Measurements from ENCODE around the gene DYNLT2B.
"Not testable (repeated sequence)": the region's sequence is repeated elsewhere in the genome, so short reads cannot be mapped to it uniquely, and the experiment has no call there.

DYNLT2B gene

DNA sequence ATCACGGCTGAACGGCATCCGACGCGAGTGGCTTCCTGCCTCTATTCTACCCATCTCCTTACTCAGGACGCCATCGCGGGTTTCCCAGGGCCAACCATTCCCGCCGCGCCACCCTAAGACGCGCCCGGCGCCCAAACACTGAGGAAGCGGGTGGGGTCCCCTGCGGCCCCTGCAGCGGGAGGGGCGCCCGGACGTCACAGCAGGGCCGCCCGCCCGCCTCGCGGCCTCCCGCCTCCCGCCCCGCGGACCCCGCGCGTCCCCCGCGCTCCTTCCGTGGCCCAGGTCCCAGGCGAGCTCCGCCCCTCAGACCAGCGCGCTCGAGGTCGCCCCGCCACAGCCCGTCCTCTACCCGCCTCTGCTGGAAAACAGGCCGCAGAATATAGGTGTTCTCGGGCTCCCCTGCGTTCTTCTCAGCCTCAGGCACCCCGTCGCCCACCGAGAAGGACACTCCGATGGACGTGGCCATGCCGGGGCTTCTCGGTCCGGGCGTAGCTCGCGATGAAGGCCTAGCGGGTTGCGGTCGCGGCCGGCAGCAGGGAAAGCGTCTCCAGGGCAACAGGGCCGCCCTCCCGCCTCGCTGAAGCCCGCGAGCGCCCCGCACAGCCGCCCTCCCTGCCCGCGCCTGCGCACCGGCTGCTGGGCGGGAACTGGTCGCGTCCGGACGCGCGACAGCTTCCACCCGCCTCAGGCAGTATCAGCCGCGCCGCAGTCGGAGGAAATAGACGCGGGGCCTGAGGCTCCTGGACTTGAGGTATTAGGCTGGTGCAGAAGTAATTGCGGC lies at the start of gene DYNLT2B:
Gene DYNLT2B (minus strand): TSS at position 554 of the 781 bp plus-strand sequence. CDS start 88 bp downstream, at position 466.
- DNase-seq (ENCODE audit: low read depth in 2 of 2): peak; percentile 73 to 85

GRCh38 chr3:196365736-196366135 lies 47.7 kb upstream of the DYNLT2B start:
- no peak for DNase-seq (ENCODE audit: low read depth in 2 of 2)

DNA sequence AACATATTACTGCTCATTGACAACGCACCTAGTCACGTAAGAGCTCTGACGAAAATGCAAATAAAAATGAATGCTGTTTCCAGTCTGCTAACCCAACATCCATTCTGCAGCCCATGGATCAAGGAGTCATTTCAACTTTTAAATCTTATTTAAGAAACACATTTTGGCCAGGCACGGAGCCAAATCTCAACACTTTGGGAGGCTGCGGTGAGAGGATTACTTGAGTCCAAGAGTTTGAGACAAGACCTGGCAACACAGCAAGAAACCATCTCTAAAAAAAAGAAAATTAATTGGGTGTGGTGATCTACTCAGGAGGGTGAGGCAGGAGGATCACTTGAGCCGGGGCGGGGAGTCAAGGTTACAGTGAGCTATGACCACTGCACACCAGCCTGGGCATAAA lies 42.5 kb upstream of the DYNLT2B start:
- DNase-seq (ENCODE audit: low read depth in 2 of 2): no peak

GRCh38 chr3:196358540-196358939 lies 40.5 kb upstream of the DYNLT2B start:
- not testable (repeated sequence) for DNase-seq (ENCODE audit: low read depth in 2 of 2)

- no peak for DNase-seq (ENCODE audit: low read depth in 2 of 2)
Measured at GRCh38 chr3:196357905-196358304, 39.9 kb upstream of the DYNLT2B start.

GRCh38 chr3:196356556-196356955 lies 38.5 kb upstream of the DYNLT2B start:
- DNase-seq (ENCODE audit: low read depth in 2 of 2): no peak

- no peak for DNase-seq (ENCODE audit: low read depth in 2 of 2)
Measured at GRCh38 chr3:196355668-196356067, 37.6 kb upstream of the DYNLT2B start.

- DNase-seq (ENCODE audit: low read depth in 2 of 2): no peak
Measured at GRCh38 chr3:196354132-196354531, 36.1 kb upstream of the DYNLT2B start.

DNA sequence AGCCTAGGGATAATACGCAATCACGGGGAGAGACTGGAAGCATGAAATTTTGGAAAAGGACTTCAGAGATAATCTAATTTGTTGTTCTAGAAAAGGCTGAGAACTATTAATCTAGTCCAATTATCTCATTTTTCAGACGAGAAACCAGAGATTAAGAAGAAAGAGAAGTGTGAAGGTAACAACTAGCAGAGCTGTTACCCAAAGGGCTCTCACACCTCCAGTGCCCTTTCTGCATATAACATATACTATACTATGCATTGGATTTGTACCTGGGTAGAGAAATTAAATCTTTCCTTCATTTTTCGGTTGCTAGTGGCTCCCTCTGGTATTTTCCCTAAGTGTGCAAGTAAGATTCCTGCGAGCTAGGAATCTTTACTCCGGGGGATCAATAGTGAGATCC lies 33.5 kb upstream of the DYNLT2B start:
- no peak for DNase-seq (ENCODE audit: low read depth in 2 of 2)

GRCh38 chr3:196350067-196350466 lies 32.0 kb upstream of the DYNLT2B start:
- DNase-seq (ENCODE audit: low read depth in 2 of 2): no peak

- DNase-seq (ENCODE audit: low read depth in 2 of 2): no peak
Measured at GRCh38 chr3:196348698-196349097, 30.7 kb upstream of the DYNLT2B start.

DNA sequence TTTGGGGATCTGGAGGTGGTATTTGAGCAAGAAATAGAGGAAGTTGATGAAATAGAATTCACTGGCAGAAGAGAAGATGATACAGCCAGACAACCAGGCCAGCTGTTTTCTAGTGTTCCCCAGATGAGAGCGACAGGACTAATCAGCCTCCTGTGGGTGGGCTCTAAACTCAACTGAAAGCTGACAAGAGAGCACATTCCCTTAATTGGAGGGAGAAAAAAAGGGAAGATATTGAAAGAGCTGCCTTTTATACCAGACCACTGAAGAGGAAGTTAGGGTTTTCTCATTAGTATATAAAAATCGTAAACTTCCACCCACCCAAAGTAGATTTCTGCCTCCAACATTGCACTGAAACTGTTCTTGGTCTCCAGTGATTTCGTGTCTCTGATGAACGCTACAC lies 26.6 kb upstream of the DYNLT2B start:
- DNase-seq (ENCODE audit: low read depth in 2 of 2): no peak

GRCh38 chr3:196343917-196344316 lies 25.9 kb upstream of the DYNLT2B start:
- not testable (repeated sequence) for DNase-seq (ENCODE audit: low read depth in 2 of 2)

DNA sequence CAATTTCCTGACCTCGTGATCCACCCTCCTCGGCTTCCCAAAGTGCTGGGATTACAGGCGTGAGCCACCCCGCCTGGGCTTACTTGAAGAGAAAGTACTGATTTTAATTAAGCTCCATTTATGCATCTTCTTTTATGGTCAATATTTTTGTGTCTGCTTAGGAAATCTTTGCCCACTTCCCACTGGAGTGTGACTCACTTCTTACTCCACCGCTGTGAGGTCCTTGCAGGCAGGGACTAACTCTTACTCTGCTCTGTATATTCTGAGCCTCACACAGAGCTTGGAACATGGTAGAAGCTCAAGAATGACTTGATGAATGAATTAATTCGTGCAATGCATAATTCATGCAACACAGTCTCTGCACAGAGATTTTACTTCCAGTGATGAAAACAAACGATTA lies 23.1 kb upstream of the DYNLT2B start:
- no peak for DNase-seq (ENCODE audit: low read depth in 2 of 2)

DNA sequence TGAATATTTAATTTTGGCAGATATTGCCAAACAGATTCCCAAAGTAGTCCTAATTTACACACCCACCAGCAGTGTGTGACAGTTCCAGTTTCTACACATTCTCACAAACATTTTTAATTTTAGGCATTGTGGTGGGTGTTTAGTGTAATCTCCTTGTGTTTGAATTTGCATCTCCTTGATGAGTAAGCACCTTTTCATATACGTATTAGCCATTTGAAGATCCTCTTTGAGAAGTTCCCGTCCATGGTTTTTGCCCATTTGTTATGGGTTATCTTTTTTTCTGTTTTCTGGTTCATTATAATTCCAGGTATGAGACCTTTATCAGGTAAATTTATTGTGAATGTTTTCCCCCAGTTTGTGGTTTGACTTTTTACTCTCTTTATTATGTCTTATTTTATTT lies 22.4 kb upstream of the DYNLT2B start:
- DNase-seq (ENCODE audit: low read depth in 2 of 2): no peak

DNA sequence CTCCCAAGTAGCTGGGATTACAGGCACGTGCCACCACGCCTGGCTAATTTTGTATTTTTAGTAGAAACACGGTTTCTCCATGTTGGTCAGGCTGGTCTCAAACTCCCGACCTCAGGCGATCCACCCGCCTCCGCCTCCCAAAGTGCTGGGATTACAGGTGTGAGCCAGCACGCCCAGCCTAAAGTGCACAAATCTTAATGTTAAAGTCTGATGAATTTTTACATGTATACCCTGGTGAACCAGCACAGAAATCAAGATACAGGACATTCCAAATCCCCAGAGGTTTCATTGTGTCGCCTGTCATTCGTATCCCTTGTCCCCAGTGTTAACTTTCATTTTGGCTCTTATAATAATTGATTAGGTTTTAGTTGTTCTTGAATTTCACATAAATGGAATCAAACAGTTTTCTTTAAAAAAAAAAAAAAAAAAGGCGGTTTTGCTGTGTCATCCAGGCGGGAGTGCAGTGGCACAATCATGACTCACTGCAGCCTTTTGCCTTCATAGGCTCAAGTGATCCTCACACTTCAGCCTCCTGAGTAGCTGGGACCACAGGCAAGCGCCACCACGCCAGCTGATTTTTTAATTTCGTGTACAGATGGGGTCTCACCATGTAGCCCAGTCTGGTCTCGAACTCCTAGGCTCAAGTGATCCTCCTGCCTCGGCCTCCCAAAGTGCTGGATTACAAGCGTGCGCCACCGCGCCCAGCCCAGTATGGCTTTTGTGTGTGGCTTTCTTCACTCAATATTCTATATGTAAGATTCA lies 21.6 kb upstream of the DYNLT2B start:
- no peak for DNase-seq (ENCODE audit: low read depth in 2 of 2)

DNA sequence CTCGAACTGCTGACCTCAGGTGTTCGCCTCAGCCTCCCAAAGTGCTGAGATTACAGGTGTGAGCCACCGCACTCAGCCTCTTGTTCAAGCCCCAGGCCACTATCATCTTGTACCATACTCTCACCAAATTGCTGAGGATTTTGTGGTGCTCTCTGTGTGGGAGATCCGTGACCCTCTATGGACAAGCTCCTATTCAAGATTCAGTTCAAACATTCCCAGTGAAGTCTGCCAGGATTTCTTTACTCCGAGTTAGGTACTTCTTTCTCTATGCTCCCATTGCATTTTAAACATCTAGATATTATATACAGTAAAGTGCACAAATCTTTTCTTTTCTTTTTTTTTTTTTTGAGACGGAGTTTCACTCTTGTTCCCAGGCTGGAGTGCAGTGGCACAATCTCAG lies 21.0 kb upstream of the DYNLT2B start:
- no peak for DNase-seq (ENCODE audit: low read depth in 2 of 2)

GRCh38 chr3:196336319-196337145 lies 18.5 kb upstream of the DYNLT2B start:
- DNase-seq (ENCODE audit: low read depth in 2 of 2): no peak

DNA sequence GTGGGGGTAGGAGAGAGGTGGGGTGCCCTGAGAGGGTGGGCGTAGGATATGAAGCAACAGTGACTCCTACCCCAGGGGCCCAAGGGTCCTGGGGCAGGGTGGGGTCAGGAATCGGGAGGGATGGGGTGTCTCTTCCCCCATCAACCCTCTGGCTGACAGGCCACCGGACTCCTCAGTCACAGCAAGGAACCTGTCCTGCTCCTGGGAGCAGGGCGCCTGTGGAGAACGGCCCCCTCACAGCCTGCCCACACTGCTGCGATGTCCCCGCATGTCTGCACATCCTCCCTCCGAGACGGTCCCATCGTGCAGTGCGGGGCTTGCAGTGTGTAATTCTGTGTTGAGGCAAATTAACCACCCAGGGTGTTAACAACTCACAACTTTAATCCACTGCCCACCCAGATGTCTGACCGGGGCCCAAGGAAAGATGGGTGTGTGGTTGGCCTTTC lies 17.5 kb upstream of the DYNLT2B start:
- no peak for DNase-seq (ENCODE audit: low read depth in 2 of 2)

- DNase-seq (ENCODE audit: low read depth in 2 of 2): no peak
Measured at GRCh38 chr3:196334982-196335381, 16.9 kb upstream of the DYNLT2B start.

- no peak for DNase-seq (ENCODE audit: low read depth in 2 of 2)
Measured at GRCh38 chr3:196332168-196332567, 14.1 kb upstream of the DYNLT2B start.

DNA sequence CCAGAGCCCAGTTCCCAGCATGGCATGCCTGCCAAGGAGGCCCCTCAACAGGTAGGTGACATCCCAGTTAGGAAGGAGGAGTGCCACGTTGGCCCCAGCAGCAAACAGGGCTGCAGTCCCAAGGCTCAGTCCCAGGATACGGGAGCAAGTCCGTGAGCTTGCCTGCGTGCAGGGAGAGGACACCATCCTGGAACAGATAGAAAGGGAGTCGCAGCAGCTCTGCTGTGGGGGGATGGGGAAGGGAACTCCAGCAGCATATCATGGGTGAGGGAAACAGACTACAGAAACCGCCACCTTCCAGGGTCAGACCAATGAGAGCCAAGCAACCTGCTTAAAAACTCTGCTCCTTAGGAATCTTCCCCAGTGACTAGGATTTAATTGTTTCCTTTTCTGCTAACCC lies 9.4 kb upstream of the DYNLT2B start:
- DNase-seq (ENCODE audit: low read depth in 2 of 2): no peak

Measured in stimulated activated CD4-positive, alpha-beta T cell treated with anti-CD3 and anti-CD28 coated beads, Interleukin-4, amount 100 ng/mL, for 48 hours (primary cell).